H1 (cell line): ENCODE measurements around the gene CTNNA3. TPM values are rescaled to one million over a fixed set of nuclear protein-coding genes. Genes with fewer than 3 reads are reported as not detected.

Source experiments
- CTCF ChIA-PET: fragments of 300-600 bp; sonication (Branson Sonifier 250); formaldehyde crosslinking; loops from one replicate; lab custom pipeline; 2021; ENCODE audit not compliant: partially characterized antibody; lab: Charles Lee
- POLR2A ChIA-PET: fragments of 300-600 bp; sonication (Branson Sonifier 250); formaldehyde crosslinking; loops from one replicate; lab custom pipeline; 2021; ENCODE audit warnings: inconsistent platforms; ENCODE audit not compliant: partially characterized antibody; lab: Charles Lee
- DNase-seq, 2 experiments: peaks; one replicate each; pipeline versions ENCODE4 v3.0.0 to v3.0.0-alpha.2; 2010 to 2022; ENCODE audit warnings: low spot score in 2 of 2, low read depth in 1 of 2, mixed read lengths in 1 of 2
- FAIRE-seq: peaks from 2 replicates; lab custom pipeline; 2011; peaks lifted over from hg19 to GRCh38; lab: Jason Lieb, UNC
- H2AFZ ChIP-seq: 2 replicates; pipeline ENCODE4 v1.8.1; 2012; ENCODE audit warnings: low read length, inconsistent platforms
- H2AK5ac ChIP-seq: 2 replicates; pipeline ENCODE4 v1.6.1; 2013; ENCODE audit warnings: low read depth, low read length
- H2BK120ac ChIP-seq: replicated peaks from 2 replicates; pipeline ENCODE3; 2013; ENCODE audit warnings: low read depth, low read length, inconsistent platforms
- H2BK12ac ChIP-seq: 2 replicates; pipeline ENCODE4 v1.6.1; 2013; ENCODE audit warnings: low read depth, low read length
- H2BK15ac ChIP-seq: 2 replicates; pipeline ENCODE4 v1.6.1; 2013; ENCODE audit warnings: low read length
- H2BK20ac ChIP-seq: 2 replicates; pipeline ENCODE4 v1.6.1; 2013; ENCODE audit warnings: low read length
- H2BK5ac ChIP-seq: 2 replicates; pipeline ENCODE4 v1.6.1; 2013; ENCODE audit warnings: low read depth, low read length
- H3K14ac ChIP-seq: 2 replicates; pipeline ENCODE4 v1.6.1; 2013; ENCODE audit warnings: inconsistent platforms; ENCODE audit not compliant: insufficient read length
- H3K18ac ChIP-seq: 2 replicates; pipeline ENCODE4 v1.6.1; 2013; ENCODE audit warnings: low read length; ENCODE audit errors: extremely low read depth
- H3K23ac ChIP-seq: 2 replicates; pipeline ENCODE4 v1.6.1; 2013; ENCODE audit warnings: inconsistent platforms; ENCODE audit not compliant: insufficient read length
- H3K23me2 ChIP-seq: 2 replicates; pipeline ENCODE4 v1.6.1; 2013; ENCODE audit warnings: low read depth, low read length
- H3K27ac ChIP-seq: 2 replicates; pipeline ENCODE4 v1.6.1; 2011; ENCODE audit warnings: low read depth, low read length, inconsistent platforms
- H3K27me3 ChIP-seq, 4 experiments: replicated peaks in 1 of 4; 1 replicate in 1 of 4; 2 replicates in 3 of 4; pipeline versions ENCODE4 v1.6.1 to v1.8.1; 2011 to 2013; ENCODE audit warnings: low read length in 3 of 4, mild to moderate bottlenecking in 3 of 4, inconsistent platforms in 2 of 4, mixed read lengths in 2 of 4, moderate library complexity in 1 of 4; ENCODE audit not compliant: control insufficient read depth in 3 of 4, insufficient read depth in 3 of 4; ENCODE audit errors: extremely low read depth in 1 of 4
- H3K36me3 ChIP-seq, 4 experiments: 2 replicates each; pipeline versions ENCODE4 v1.6.1 to v1.8.1; 2011 to 2013; ENCODE audit warnings: mild to moderate bottlenecking in 4 of 4, low read length in 3 of 4, moderate library complexity in 2 of 4, control low read depth in 1 of 4, inconsistent platforms in 1 of 4; ENCODE audit not compliant: insufficient read depth in 4 of 4, control insufficient read depth in 2 of 4
- H3K4ac ChIP-seq: replicated peaks from 2 replicates; pipeline ENCODE3; 2013; ENCODE audit warnings: low read length, low read depth, mixed read lengths, inconsistent platforms; ENCODE audit not compliant: insufficient read length
- H3K4me1 ChIP-seq, 4 experiments: replicated peaks in 1 of 4; 1 replicate in 1 of 4; 2 replicates in 3 of 4; pipeline versions ENCODE4 v1.6.1 to v1.8.1; 2011 to 2013; ENCODE audit warnings: low read length in 3 of 4, inconsistent platforms in 2 of 4, mixed read lengths in 1 of 4; ENCODE audit not compliant: insufficient read depth in 4 of 4, control insufficient read depth in 3 of 4
- H3K4me2 ChIP-seq, 2 experiments: 2 replicates each; pipeline versions ENCODE4 v1.6.1 to v1.8.1; 2011 to 2013; ENCODE audit warnings: low read depth in 2 of 2, low read length in 2 of 2, control low read depth in 1 of 2, inconsistent platforms in 1 of 2, mild to moderate bottlenecking in 1 of 2; ENCODE audit not compliant: insufficient read depth in 1 of 2
- H3K4me3 ChIP-seq, 4 experiments: fragments of 200-600, 300-600 bp in 1 of 4; sonication (generic), shearing (Covaris generic), sonication (Bioruptor Twin) in 1 of 4; 2 replicates each; pipeline versions ENCODE4 v1.5.1 to v1.8.1; 2011 to 2016; ENCODE audit warnings: low read length in 4 of 4, low read depth in 3 of 4, control low read depth in 2 of 4, inconsistent platforms in 2 of 4, mild to moderate bottlenecking in 2 of 4, mixed read lengths in 1 of 4, moderate library complexity in 1 of 4; ENCODE audit not compliant: insufficient read depth in 2 of 4; ENCODE audit errors: extremely low read depth in 1 of 4
- H3K56ac ChIP-seq: replicated peaks from 2 replicates; pipeline ENCODE3; 2013; ENCODE audit warnings: low read depth, mild to moderate bottlenecking, mixed read lengths, low read length, inconsistent platforms; ENCODE audit not compliant: insufficient read length
- H3K79me1 ChIP-seq: 2 replicates; pipeline ENCODE4 v1.6.1; 2013; ENCODE audit warnings: low read depth, low read length, control low read depth
- H3K79me2 ChIP-seq, 2 experiments: 2 replicates each; pipeline versions ENCODE4 v1.6.1 to v1.8.1; 2012 to 2013; ENCODE audit warnings: low read length in 2 of 2, mild to moderate bottlenecking in 2 of 2, inconsistent platforms in 1 of 2; ENCODE audit not compliant: insufficient read depth in 2 of 2, control insufficient read depth in 1 of 2
- H3K9ac ChIP-seq, 4 experiments: replicated peaks in 1 of 4; 1 replicate in 1 of 4; 2 replicates in 3 of 4; pipeline versions ENCODE4 v1.6.1 to v1.8.1; 2011 to 2013; ENCODE audit warnings: low read depth in 3 of 4, low read length in 3 of 4, control low read depth in 2 of 4, mild to moderate bottlenecking in 2 of 4, moderate library complexity in 2 of 4, inconsistent platforms in 1 of 4; ENCODE audit errors: extremely low read depth in 1 of 4
- H3K9me3 ChIP-seq, 2 experiments: 2 replicates each; pipeline versions ENCODE4 v1.6.1 to v1.8.1; 2012 to 2013; ENCODE audit warnings: mild to moderate bottlenecking in 2 of 2, moderate library complexity in 2 of 2, control low read depth in 1 of 2, inconsistent platforms in 1 of 2, low read depth in 1 of 2, low read length in 1 of 2, mixed read lengths in 1 of 2; ENCODE audit not compliant: insufficient read depth in 2 of 2
- H4K20me1 ChIP-seq, 2 experiments: replicated peaks in 1 of 2; 2 replicates each; pipeline versions ENCODE3 to v1.8.1; 2011 to 2013; ENCODE audit warnings: inconsistent platforms in 2 of 2, low read length in 2 of 2, mild to moderate bottlenecking in 1 of 2; ENCODE audit not compliant: insufficient read depth in 2 of 2, control insufficient read depth in 1 of 2
- H4K5ac ChIP-seq: 2 replicates; pipeline ENCODE4 v1.6.1; 2013; ENCODE audit warnings: low read length, low read depth, mixed read lengths, inconsistent platforms; ENCODE audit not compliant: insufficient read length
- H4K8ac ChIP-seq: 2 replicates; pipeline ENCODE4 v1.8.0; 2013; ENCODE audit warnings: mild to moderate bottlenecking, moderate library complexity, low read length, inconsistent platforms; ENCODE audit not compliant: insufficient read depth; ENCODE audit errors: extremely low read depth
- H4K91ac ChIP-seq: replicated peaks from 2 replicates; pipeline ENCODE3; 2013; ENCODE audit warnings: low read length, mixed read lengths, inconsistent platforms; ENCODE audit not compliant: insufficient read length
- ATF2 ChIP-seq: IDR thresholded peaks from 2 replicates; pipeline ENCODE4 v1.6.1; 2012; ENCODE audit warnings: low read length, inconsistent platforms
- HDAC2 ChIP-seq, 2 experiments: fragments of 300-600 bp in 1 of 2; sonication (generic) in 1 of 2; IDR thresholded peaks; 2 replicates each; pipeline ENCODE4 v1.6.1; 2011 to 2012; ENCODE audit warnings: low read depth in 2 of 2, low read length in 2 of 2, mild to moderate bottlenecking in 2 of 2, moderate library complexity in 2 of 2, borderline replicate concordance in 1 of 2, inconsistent platforms in 1 of 2
- HDAC6 ChIP-seq: IDR thresholded peaks from one replicate; pipeline ENCODE4 v1.7.1; 2012; ENCODE audit warnings: low read depth, mild to moderate bottlenecking, inconsistent platforms, low read length, moderate library complexity
- KDM1A ChIP-seq: fragments of 200-600, 300-600 bp; sonication (generic); IDR thresholded peaks from 2 replicates; pipeline ENCODE4 v1.7.1; 2016; ENCODE audit warnings: mild to moderate bottlenecking, low read length, borderline replicate concordance
- PHF8 ChIP-seq: fragments of 200-600 bp; sonication (generic); conservative IDR thresholded peaks from 2 replicates; pipeline ENCODE4 v1.7.1; 2012; ENCODE audit warnings: low read depth, mild to moderate bottlenecking, inconsistent platforms, low read length, moderate library complexity
- WGBS, 2 experiments: shearing (Covaris generic) in 1 of 2; methylation state at CpG; one replicate each; pipeline versions ENCODE4 v1.1.6 to v1.1.7; 2013 to 2015; ENCODE audit warnings: low lambda C conversion rate in 2 of 2, mixed read lengths in 2 of 2, inconsistent platforms in 1 of 2, low coverage in 1 of 2, missing lambda C conversion rate in 1 of 2; ENCODE audit not compliant: insufficient replicate concordance in 2 of 2, insufficient coverage in 1 of 2, insufficient read length in 1 of 2; ENCODE audit errors: extremely low coverage in 1 of 2, missing lambda C conversion rate in 1 of 2; 5-methylcytosine and 5-hydroxymethylcytosine counted together
- polyA plus RNA-seq, 7 experiments: library from polyadenylated mRNA; depleted of rRNA in 3 of 7; stranded (reverse) in 5 of 7; unstranded in 2 of 7; fragments of >200 nt in 5 of 7; fragments of 200-250 nt in 2 of 7; gene quantifications; 1 replicate in 5 of 7; 2 replicates in 1 of 7; 4 replicates in 1 of 7; pipeline versions ENCODE4 v1.2.1 to v1.2.3, GENCODE V29; 2011 to 2013; ENCODE audit warnings: missing spikeins in 2 of 7, mixed read lengths in 2 of 7
- total RNA-seq: library from RNA; stranded (reverse); fragmentation: NEBNext Ultra II Directional; extraction: Animal tissue kit (Norgen Biotek cat#: 25700); gene quantifications from 2 replicates; pipeline ENCODE4 v1.2.1, GENCODE V29; 2021

Gene CTNNA3
- total and polyA plus RNA-seq, 2 of the 8 experiments (the other 6 are each of a cell fraction or from before 2014, with no cell fraction given), result 1.3 to 1.5 TPM

DNA sequence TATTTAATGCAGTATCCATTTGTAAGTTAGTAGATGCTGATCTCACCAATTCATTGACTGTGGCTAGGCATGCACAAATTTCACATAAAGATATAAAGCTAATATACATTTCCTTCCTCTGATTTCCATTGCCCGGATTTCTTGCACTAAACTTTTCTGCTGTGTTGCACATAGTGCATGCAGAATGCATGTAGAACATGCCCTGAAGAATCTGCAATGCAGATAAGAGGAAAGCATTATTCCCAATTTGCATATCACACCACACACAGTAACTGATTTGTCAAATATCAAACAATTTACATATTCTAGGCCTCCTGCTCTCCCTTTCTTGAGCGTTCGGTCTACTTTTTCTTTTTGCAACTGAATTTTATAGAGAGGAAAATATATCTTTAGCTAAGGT is 646.0 kb downstream of the CTNNA3 start:
- H3K27ac ChIP-seq, result no peak overlapping the region
- no peak overlapping the region for H3K56ac ChIP-seq
- H2AK5ac ChIP-seq, result no peak overlapping the region
- H3K23me2 ChIP-seq, result no peaks in the 10 kb centered on the region
- no peak overlapping the region for H4K91ac ChIP-seq
- no peak overlapping the region for H4K8ac ChIP-seq
- H3K4me1 ChIP-seq, result no peaks in the 10 kb centered on the region
- no peaks in the 10 kb centered on the region for H3K36me3 ChIP-seq
- H3K79me2 ChIP-seq, result no peaks in the 10 kb centered on the region
- H4K20me1 ChIP-seq, result no peaks in the 10 kb centered on the region
- peaks cover 0 to 1% (median 0%) of the 10 kb centered on the region in 4 experiments; a peak in 1 of 7 replicates for H3K27me3 ChIP-seq
- DNase-seq (no peak), FAIRE-seq (no peak)
- H3K4me2 ChIP-seq, result no peak overlapping the region
- H3K18ac ChIP-seq, result no peak overlapping the region
- no peak overlapping the region for H2BK5ac ChIP-seq
- H2BK15ac ChIP-seq, result no peak overlapping the region
- no peak overlapping the region for H3K23ac ChIP-seq
- H2BK12ac ChIP-seq, result no peak overlapping the region
- WGBS, 2 experiments, result 89% methylated on average over 3 of the region's 3 CpGs; no CpG with 5 or more reads in 1 of the 2 experiments
- no peak overlapping the region for H3K9ac ChIP-seq
- H2AFZ ChIP-seq, result no peak overlapping the region
- H2BK120ac ChIP-seq, result no peak overlapping the region
- TF ChIP-seq HDAC6, result no peak
- no peak for TF ChIP-seq ATF2
- no peak for TF ChIP-seq KDM1A
- TF ChIP-seq HDAC2 (IDR thresholded peaks at IDR 0.05; ENCODE audit: borderline replicate concordance in 1 of 2, low read depth in 2 of 2, low read length in 2 of 2), result no peak
- no peak for TF ChIP-seq PHF8
- ChIA-PET POLR2A (interaction anchor here (1.2 kb wide), 1 partner anchor 10 kb away, joined by 3 read pairs; no protein-coding TSS in a partner anchor), CTCF (no interaction called here)
- H3K79me1 ChIP-seq, result no peaks in the 10 kb centered on the region
- no peak overlapping the region for H4K5ac ChIP-seq
- no peak overlapping the region for H3K4me3 ChIP-seq
- H2BK20ac ChIP-seq, result no peak overlapping the region
- H3K9me3 ChIP-seq, result no peaks in the 10 kb centered on the region
- H3K14ac ChIP-seq, result no peak overlapping the region
- no peak overlapping the region for H3K4ac ChIP-seq
